ENCODE results near the gene SELP. TPM values are rescaled to one million over a fixed set of nuclear protein-coding genes. Genes with fewer than 3 reads are reported as not detected.

Gene SELP
- total RNA-seq, 1 experiment from 2014 or later: not detected

DNA sequence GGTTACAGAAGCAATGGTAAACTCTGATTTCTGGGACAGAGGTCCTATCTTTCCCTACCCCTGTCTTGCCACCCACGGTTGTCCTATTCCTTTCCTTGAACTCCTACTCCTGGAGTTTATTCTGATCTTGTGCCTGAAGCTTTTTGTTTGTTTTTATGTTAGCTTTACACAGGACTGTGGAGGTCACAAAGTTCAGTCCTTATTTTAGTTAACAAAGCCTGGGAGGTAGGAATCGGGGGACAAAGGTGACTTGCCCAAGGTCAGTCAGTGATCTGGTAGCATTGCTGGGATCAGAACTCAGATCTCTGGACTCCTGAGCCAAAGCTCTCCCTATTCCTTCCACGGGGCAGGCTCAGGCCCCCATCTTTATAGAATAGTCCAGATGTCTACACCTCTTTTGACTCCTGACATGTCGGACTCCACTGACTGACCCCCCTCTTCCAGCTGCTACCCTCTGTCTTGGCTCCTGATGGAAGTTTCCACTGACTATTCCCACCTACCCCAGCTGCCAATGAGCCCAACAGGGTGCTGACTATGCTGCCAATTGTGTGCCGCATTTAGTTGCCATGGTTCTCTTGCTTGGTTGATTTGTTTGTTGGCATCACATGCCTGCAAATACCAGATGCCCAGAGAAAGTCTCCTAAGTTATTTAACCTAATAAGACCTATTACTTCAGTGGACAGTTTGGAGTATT, 53.5 kb downstream of the SELP start:
- DNase-seq (ENCODE audit: low spot score): no peak

DNA sequence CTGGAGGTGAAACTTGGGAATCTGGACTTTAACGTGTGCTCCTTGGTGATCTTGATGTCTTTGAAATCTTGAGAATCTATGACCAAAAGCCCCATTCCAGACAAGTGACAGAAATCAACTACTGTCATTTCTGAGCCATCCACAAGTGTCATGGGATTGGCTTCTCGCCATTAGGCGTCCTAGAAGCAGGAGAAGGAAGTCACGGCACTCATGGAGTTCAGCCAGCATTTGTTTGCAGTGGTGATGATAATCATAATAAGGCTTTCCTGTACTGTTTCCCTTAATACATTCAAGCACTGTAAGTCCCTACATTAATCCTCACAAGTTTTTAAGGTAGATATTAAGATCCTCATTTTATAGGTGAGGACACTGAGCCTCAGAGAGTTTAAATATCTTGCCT, 55.6 kb downstream of the SELP start:
- DNase-seq (ENCODE audit: low spot score): peak; percentile 50

DNA sequence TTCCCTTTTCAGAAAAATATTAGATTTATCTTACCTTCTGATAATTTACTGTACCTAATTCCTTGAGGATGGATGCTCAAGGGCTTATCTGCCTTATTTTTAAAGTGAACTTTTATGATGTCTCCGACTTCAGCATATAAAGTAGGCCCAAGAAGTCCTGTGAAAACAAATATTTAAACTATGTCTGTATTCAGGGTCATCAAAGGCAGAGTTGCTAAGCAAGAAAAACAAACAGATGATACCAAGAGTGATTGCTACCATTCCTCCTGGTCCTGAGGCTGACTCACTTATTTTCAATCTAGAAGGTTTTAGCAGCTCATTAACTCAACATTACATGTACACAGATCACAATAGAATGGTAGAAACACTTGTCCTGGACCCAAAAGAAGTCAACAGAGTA, 57.7 kb downstream of the SELP start:
- peak; percentile 72 for DNase-seq (ENCODE audit: low spot score)

DNA sequence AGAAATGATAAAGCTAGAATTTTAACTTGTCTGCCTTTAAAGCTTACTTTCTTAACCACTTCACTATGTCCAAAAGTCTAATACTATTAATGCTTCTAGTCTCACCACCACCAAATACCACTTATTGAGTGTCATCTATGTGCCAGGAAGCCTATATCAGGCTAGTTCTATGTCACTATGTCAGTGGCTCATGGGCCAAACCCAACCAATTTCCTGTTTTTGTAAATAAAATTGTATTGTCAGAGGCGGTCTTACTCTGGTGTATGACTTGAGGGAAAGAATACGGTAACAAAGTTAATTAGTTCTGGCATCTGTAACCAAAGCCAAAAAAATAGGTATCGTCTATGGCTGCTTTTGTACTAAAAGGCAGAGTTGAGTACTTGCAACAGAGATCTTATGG, 58.5 kb downstream of the SELP start:
- DNase-seq (ENCODE audit: low spot score): no peak

DNA sequence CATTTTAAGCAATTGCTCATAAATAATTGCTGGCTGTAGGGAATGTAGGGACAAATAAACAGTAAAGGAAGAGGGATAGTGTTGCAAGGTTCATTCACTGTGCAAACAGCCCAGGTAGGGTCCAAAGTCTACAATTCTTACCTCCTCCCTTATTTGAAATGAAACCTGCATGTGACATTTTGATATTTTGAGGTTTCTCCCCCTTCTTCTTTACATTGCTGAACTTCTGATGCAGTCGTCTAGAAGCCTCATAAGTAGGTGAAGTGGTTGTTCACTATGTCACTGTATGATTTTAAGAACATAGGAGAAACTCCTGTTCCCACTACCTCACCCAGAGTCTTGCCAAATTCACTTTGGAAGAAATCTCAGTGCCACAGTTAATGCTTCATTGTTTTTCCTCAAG, 59.8 kb downstream of the SELP start:
- DNase-seq (ENCODE audit: low spot score): peak; percentile 84

DNA sequence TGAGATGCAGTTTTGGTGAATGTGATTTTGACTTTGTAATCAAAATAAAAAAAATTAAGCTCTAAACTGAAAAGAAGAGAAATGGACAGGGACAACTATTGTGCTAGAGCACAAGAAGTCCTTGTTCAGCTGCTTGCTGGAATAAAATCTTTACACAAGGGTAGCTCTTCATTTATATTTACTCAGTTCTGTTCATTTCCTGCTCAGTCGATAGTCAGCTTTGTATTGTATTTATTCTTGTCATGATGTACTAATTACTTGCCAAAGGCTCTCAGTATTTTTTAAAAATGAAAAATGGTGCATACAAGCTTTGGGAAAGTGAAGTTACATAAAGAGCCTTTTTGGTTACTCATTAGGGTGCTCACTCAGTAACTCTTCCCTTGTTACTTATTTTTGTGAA, 61.4 kb downstream of the SELP start:
- no peak for DNase-seq (ENCODE audit: low spot score)

DNA sequence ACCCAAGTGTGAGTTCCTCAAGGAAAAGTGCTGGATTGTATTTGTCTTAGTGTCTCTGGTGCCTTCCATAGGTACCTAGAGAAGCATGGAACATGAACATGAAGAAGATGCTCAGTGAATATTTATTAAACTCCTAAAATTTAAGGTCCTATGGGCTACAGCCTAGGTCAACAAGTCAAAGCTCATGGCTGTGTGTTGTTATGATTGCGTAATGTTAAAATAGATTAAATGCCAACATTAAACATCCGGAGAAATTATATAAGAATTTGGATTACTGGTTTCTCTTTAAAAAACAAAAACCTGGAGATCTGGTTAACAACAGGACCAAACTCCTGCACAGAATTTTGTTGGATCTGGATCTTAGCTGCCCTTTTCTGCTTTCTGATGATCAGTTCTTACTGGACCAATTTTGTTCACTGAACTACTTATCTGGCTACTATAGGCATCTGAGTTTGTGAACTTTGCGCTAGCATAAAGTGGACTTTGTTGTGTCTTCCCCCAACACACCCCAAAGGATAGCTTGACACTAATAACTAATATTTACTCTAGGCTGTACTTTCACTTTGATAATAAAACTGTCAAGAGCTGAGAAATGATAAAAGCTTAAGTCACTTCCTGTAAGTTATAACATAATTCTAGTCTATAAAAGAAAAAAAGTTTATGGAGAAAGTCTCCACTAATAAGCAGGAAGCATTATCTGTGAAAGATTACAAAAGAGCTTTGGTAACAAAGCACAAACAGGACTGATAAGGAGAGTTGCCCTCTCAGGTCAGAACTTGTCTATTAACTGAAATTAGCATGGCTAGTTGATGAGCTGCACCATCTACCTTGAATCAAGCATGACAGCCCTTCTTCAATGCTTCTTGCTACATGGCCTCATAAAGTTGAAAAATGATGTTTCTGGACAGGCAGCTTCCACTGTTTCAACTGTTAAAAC, 64.3 kb downstream of the SELP start:
- peak; percentile 74 for DNase-seq (ENCODE audit: low spot score)

DNA sequence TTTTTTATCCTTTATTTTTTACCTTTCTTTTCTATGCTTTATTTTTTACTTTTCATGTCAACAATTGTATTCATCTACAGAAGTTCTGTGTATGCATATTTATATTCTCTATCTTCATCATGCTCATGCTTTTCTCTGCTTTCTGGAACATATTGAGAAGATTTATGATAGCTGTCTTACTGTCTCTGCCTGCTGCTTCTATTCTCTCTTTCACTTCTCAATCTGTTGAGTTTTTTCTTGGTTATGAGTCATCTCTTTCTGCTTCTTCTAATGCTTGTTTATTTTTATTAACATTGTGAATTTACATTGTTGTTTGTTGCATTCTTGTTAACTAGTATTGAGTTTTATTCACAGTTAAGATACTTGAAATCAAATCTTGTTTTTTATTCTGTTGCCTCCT, 66.3 kb downstream of the SELP start:
- no peak for DNase-seq (ENCODE audit: low spot score)

DNA sequence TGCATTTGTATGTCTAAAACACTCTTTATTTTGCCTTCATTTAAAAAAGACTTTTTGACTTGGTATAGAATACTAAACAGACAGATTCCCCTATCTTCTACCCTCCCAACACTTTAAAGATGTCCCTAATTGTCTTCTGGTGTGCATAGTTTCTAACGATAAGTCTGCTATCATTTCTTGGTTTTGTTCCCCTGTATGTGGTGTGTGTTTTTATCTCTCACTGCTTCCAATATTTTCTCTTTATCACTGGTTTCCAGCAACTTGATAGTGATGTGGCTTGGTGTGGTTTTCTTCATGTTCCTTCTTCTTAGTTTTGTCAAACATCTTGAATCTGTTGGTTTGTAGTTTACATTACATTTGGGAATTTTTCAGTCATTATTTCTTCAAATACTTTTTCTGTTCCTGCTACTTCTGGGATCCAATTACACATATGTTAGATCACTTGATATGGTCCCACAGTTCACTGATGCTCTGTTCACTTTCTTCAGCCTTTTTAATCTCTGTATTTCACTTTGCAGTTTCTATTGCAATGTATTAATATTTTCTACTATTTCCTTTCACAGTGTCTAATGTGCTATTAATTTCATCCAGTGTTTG, 66.8 kb downstream of the SELP start:
- no peak for DNase-seq (ENCODE audit: low spot score)

DNA sequence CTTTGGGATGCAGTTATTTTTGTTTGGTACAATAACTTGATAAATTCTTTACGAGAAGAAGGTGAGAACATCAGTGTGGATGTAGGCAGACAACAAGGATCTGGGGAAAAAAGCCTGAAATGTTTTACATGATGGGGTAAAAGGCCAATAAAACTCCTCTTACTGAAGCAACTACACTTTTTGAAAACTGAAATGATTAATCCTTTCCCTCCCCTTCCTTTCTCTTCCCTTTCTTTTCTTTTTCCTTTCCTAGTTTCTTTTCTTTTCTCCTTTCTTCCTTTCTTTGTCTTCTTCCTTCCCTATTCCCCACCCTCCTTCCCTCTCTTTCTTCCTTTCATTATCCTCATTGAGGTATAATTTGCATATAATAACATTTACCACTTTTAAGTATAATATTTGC, 68.2 kb downstream of the SELP start:
- DNase-seq (ENCODE audit: low spot score): no peak

DNA sequence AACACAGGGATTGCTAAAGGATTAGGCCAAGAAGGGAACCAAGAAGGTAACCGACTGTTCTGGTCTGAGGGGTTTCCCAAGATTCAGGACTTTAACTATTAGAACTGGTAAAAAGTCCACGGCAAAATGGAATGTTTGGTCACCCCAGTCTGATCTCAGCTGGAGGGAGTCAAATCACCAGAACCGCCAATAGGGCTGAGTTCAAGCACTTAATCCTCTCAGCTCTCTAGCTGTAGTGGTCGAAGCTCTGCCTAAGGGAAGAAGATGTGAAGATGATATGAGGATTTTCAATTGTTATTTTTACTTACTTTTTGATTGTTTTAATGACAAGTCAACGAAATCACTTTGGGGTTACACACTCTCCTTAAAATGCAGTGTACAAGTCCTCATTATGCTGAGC, 72.8 kb downstream of the SELP start:
- DNase-seq (ENCODE audit: low spot score): no peak

DNA sequence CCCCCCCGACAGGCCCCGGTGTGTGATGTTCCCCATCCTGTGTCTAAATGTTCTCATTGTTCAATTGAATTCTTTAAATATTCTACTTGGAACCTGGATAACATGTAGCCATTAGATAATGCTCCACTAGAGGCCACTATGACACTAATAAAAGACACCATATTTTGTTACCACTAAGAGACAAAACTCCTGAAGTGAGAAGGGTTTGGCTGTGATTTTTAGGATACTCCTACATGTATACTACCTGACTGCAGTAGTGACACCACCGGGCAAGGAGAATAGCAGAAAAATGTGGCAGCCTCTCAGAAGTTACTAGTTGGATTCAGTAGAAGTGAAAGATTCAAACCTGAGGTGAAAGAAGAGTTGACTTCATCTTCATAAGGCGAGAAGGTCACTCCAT, 79.6 kb downstream of the SELP start:
- peak; percentile 76 for DNase-seq (ENCODE audit: low spot score)

DNA sequence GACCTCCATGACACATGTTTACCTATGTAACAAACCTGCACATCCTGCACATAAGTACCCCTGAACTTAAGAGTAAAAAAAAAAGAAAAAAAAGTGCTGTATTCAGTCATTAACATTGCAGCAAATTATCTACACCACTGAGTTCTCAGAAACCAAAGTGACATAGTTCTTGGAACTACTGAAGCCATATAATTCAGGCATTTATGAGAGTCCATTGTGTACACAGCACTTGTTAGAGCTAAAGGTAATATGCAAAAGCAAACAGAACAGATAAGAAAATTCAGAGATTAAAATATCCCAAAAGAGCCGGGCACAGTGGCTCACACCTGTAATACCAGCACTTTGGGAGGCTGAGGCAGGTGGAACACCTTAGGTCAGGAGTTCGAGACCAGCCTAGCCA, 81.6 kb downstream of the SELP start:
- DNase-seq (ENCODE audit: low spot score): no peak

DNA sequence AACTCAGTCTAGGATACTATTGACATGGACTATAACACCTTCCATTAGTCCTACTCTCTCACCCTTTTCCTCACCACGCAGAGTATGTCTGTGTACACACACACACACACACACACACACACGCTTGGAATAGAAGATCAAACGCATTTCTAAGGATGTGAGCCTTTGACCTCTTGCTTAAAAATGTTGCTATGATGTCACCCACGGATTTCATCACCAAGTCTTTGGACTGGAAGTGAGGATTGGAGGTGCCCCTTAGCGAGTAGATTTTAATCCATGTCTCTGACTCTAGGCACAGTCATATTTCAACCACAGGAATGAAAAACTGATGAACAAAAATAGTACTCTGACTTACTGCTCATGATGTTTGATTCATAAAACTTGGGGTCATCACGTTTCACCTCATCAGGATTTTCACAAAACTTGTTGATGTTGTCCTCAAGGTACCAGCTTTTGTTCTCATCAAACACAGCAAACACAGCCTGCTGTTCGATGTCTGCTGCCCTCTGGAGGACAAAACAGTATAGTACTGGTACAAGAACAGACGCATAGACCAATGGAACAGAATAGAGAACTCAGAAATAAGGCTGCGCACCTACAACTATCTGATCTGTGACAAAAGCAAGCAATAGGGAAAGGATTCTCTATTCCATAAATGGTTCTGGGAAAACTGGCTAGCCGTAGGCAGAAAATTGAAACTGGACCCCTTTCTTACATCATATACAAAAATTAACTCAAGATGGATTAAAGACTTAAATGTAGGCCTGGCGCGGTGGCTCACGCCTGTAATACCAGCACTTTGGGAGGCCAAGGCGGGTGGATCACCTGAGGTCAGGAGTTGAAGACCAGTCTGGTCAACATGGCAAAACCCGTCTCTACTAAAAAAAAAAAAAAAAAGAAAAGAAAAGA, 83.6 kb downstream of the SELP start:
- DNase-seq (ENCODE audit: low spot score): peak; percentile 87

DNA sequence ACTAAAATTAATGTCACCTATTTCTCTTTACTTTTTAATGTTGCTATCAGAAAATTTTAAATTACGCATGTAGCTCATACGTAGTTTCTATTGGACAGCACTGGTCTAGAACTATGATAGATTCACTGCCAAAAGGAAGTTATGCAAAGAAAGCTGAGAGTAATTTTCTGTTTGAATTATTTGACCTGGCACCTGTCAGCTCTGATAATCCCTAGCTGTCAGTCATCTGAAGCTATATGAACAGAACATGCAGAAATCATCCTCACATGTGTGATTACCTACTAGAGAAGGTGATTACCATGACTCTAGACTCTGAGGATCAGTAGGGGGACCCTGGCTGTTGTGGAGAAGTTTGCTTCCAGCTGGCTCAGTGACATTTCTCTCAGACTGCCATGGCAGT, 84.5 kb downstream of the SELP start:
- DNase-seq (ENCODE audit: low spot score): no peak

DNA sequence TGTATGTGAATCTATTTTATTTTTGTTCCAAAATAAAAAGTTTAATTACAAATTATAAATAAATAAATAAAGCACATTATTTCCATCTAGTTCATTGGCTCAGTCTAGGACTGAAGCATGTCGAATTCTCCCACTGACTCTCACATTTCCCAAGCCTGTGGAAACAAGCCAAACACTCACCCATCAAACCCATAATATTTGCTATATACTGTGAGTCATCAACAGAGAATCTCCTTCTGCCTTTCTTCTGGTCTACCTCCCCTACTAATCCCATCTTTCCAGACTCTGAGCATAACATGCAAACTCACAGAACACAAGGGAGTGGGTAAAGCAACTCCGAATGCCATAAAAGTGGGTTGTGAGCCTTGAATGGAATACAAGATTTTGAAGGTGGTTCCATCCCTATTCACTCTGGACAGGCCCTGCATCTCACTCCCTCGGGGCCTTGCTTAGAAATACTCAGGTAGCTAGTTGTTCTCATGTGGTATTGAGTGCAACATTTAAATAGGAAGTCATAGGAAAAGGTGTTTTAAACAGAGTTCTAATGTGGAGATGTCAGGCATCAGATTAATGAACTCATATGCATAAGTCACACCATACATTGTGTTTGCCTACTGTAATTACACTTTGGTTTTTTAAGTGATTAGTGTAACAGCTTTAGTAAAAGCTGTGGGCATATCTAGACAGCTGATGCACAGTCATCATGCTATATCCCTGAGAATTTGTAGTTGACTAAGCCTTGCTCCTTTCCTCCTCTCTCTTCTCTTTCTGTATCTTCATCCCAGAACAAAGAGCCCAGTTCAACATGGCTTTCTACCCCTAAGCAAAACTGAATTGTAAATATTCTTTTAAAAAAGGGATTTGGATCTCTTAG, 90.7 kb downstream of the SELP start:
- DNase-seq (ENCODE audit: low spot score): peak; percentile 82

Data from HT-29 (cell line).